Liver (tissue), 9 donors: Measurements from ENCODE around the gene THAP4. TPM values are rescaled to one million over a fixed set of nuclear protein-coding genes. Genes with fewer than 3 reads are reported as not detected.
A peak's percentile ranks its signal among the peaks of the same experiment; 100 is the strongest.

Experiments
- DNase-seq: peaks from one replicate; pipeline ENCODE4 v3.0.0-alpha.2; 2017; ENCODE audit warnings: low spot score
- H3K27ac ChIP-seq, 2 donors: one replicate each; pipeline ENCODE4 v1.7.0; 2013; ENCODE audit warnings: inconsistent platforms in 2 of 2, low read length in 2 of 2, control low read depth in 1 of 2, low read depth in 1 of 2, mild to moderate bottlenecking in 1 of 2
- H3K27me3 ChIP-seq, 4 donors: one replicate each; pipeline versions ENCODE4 v1.6.1 to v1.7.0; 2013; ENCODE audit warnings: low read length in 3 of 4, inconsistent platforms in 1 of 4, mild to moderate bottlenecking in 1 of 4, moderate library complexity in 1 of 4; ENCODE audit not compliant: control insufficient read depth in 4 of 4, insufficient read depth in 4 of 4
- H3K36me3 ChIP-seq, 4 donors: one replicate each; pipeline versions ENCODE4 v1.6.1 to v1.7.0; 2013; ENCODE audit warnings: low read length in 3 of 4, mild to moderate bottlenecking in 3 of 4, low read depth in 1 of 4, moderate library complexity in 1 of 4; ENCODE audit not compliant: control insufficient read depth in 4 of 4, insufficient read depth in 3 of 4
- H3K4me1 ChIP-seq, 4 donors: one replicate each; pipeline versions ENCODE4 v1.6.1 to v1.7.0; 2013; ENCODE audit warnings: low read length in 3 of 4, mild to moderate bottlenecking in 3 of 4, moderate library complexity in 1 of 4; ENCODE audit not compliant: control insufficient read depth in 4 of 4, insufficient read depth in 4 of 4
- H3K4me3 ChIP-seq, 3 donors: one replicate each; pipeline versions ENCODE4 v1.6.1 to v1.7.0; 2013; ENCODE audit warnings: low read length in 3 of 3, control low read depth in 1 of 3, low read depth in 1 of 3, mild to moderate bottlenecking in 1 of 3
- H3K9ac ChIP-seq, 2 donors: one replicate each; pipeline ENCODE4 v1.7.0; 2013; ENCODE audit warnings: low read length in 2 of 2, mild to moderate bottlenecking in 2 of 2, moderate library complexity in 2 of 2, control low read depth in 1 of 2, low read depth in 1 of 2
- H3K9me3 ChIP-seq, 4 donors: one replicate each; pipeline versions ENCODE4 v1.6.1 to v1.7.0; 2013; ENCODE audit warnings: low read length in 3 of 4; ENCODE audit not compliant: control insufficient read depth in 4 of 4
- EGR1 ChIP-seq, 2 donors: IDR thresholded peaks; 2 replicates each; pipeline ENCODE4 v1.6.1; 2016 to 2018; ENCODE audit warnings: antibody characterized with exemption in 2 of 2, low read depth in 2 of 2
- FOXA1 ChIP-seq: IDR thresholded peaks from 2 replicates; pipeline ENCODE4 v1.6.1; 2016; ENCODE audit warnings: antibody characterized with exemption
- FOXA2 ChIP-seq: IDR thresholded peaks from 2 replicates; pipeline ENCODE4 v1.6.1; 2016; ENCODE audit warnings: antibody characterized with exemption
- GABPA ChIP-seq, 2 donors: IDR thresholded peaks in 1 of 2; conservative IDR thresholded peaks in 1 of 2; 2 replicates each; pipeline ENCODE4 v1.6.1; 2016; ENCODE audit warnings: antibody characterized with exemption in 2 of 2, mild to moderate bottlenecking in 1 of 2, moderate library complexity in 1 of 2
- HNF4A ChIP-seq, 2 donors: conservative IDR thresholded peaks; 2 replicates each; pipeline ENCODE4 v1.6.1; 2016; ENCODE audit warnings: antibody characterized with exemption in 2 of 2, mild to moderate bottlenecking in 2 of 2
- HNF4G ChIP-seq: IDR thresholded peaks from 2 replicates; pipeline ENCODE4 v1.6.1; 2016; ENCODE audit warnings: antibody characterized with exemption
- JUND ChIP-seq, 2 donors: IDR thresholded peaks; 2 replicates each; pipeline ENCODE4 v1.6.1; 2016; ENCODE audit warnings: antibody characterized with exemption in 2 of 2
- NR2F2 ChIP-seq: IDR thresholded peaks from 2 replicates; pipeline ENCODE4 v1.6.1; 2016; ENCODE audit warnings: antibody characterized with exemption
- RAD21 ChIP-seq, 2 donors: IDR thresholded peaks; 2 replicates each; pipeline ENCODE4 v1.6.1; 2016; ENCODE audit warnings: antibody characterized with exemption in 2 of 2, mild to moderate bottlenecking in 2 of 2
- RXRA ChIP-seq, 2 donors: IDR thresholded peaks; 2 replicates each; pipeline ENCODE4 v1.6.1; 2017 to 2018; ENCODE audit warnings: antibody characterized with exemption in 2 of 2, mild to moderate bottlenecking in 1 of 2
- SP1 ChIP-seq: IDR thresholded peaks from 2 replicates; pipeline ENCODE4 v1.6.1; 2018; ENCODE audit warnings: antibody characterized with exemption, mild to moderate bottlenecking
- TAF1 ChIP-seq: conservative IDR thresholded peaks from 2 replicates; pipeline ENCODE4 v1.6.1; 2016; ENCODE audit warnings: antibody characterized with exemption, mild to moderate bottlenecking
- YY1 ChIP-seq: IDR thresholded peaks from 2 replicates; pipeline ENCODE4 v1.6.1; 2016; ENCODE audit warnings: antibody characterized with exemption, mild to moderate bottlenecking
- WGBS: extraction: QIAGEN DNeasy Blood & Tissue Kit; methylation state at CpG from one replicate; pipeline ENCODE4 v1.1.7; 2013; 5-methylcytosine and 5-hydroxymethylcytosine counted together
- polyA plus RNA-seq, 2 donors: library from polyadenylated mRNA; stranded (reverse) in 1 of 2; unstranded in 1 of 2; fragments of 200-250 nt in 1 of 2; fragments of >200 nt in 1 of 2; fragmentation: Nextera tagmentation in 1 of 2; extraction: Ambion mirVana in 1 of 2; gene quantifications; one replicate each; pipeline versions ENCODE4 v1.2.1 to v1.2.3, GENCODE V29; 2013 to 2015
- total RNA-seq, 2 donors: library from RNA; depleted of rRNA; stranded (reverse); fragments of >200 nt; gene quantifications; one replicate each; pipeline ENCODE4 v1.2.3, GENCODE V29; 2014
- TF ChIP-seq, protein P1 (sequence below): IDR thresholded peaks from 2 replicates; pipeline ENCODE4 v1.6.1; 2016; ENCODE audit warnings: antibody characterized with exemption
- TF ChIP-seq, protein P2 (sequence below): IDR thresholded peaks from 2 replicates; pipeline ENCODE4 v1.6.1; 2016; ENCODE audit warnings: antibody characterized with exemption
- TF ChIP-seq, protein P3 (sequence below): fragments of 150-350 bp; IDR thresholded peaks from 2 replicates; pipeline ENCODE4 v1.5.1; 2017; ENCODE audit warnings: improper control_type of control experiment, low read depth, low read length; ENCODE audit not compliant: missing input control
- TF ChIP-seq, protein P4 (sequence below): IDR thresholded peaks from 2 replicates; pipeline ENCODE4 v1.6.1; 2016; ENCODE audit warnings: antibody characterized with exemption, mild to moderate bottlenecking
- TF ChIP-seq, protein P5 (sequence below): IDR thresholded peaks from 2 replicates; pipeline ENCODE4 v1.6.1; 2016; ENCODE audit warnings: antibody characterized with exemption
- donor health status: healthy.
- donor health status: healthy.
- donor health status: healthy.
- donor health status: healthy.
- donor health status: healthy.

THAP4 gene
- total and polyA plus RNA-seq, 4 donors: 16.8 to 33.1 (median 22.7) TPM

DNA sequence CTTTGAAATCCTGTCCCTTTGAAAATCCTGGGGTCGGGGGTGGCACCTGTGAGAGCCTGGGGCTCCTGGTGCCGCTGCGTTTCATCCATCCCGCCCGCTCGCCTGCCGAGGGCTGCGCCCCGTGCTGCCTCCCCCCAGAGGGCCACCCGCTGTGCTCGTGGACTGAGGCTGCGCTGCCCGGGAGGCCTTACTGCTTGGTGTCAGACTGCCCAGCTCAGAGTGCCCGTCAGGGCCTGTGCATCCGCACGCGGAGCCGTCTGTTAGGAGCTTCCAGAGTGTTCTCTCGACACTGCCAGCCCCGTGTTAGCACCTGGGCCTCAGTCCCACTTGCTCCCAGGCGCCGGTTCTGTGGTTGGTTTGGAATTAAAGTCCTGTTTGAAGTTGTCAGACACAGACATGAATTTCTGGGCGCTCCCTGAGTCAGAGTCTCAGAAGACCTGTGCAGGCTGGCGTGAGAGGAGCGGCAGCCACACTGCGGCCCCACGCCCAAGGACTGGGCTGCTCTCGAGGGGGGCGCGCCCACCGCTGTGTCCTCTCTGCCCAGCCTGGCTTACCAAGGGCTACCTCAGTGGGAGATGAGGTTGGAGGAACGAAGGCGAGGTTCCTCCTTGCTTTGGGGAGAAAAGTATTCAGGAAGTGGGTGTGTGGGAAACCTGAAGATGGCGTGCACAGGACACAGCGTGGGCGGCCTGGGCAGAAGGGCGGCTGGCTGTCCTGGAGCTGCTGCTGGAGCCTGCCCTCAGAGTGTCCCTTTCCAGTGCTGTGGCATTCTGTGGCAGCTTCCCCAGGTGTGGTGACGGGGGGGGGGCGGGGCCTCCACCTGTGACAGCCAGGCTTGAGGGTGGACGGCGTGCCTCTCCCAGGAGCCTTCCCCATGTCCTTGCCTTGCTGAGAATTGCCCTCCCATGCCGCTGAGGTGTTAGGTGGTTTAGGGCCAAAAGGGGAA, 35.6 kb upstream of the THAP4 start:
- 95% methylated on average over 42 of the region's 42 CpGs for WGBS
- no peaks in the 10 kb centered on the region for H3K27me3 ChIP-seq
- H3K9ac ChIP-seq: no peak overlapping the region
- DNase-seq: no peak
- no peaks in the 10 kb centered on the region for H3K9me3 ChIP-seq
- peaks cover 0 to 9% (median 0%) of the 10 kb centered on the region in 4 donors for H3K4me1 ChIP-seq
- H3K4me3 ChIP-seq: no peak overlapping the region
- peaks cover 2 to 50% (median 13%) of the 10 kb centered on the region in 4 donors for H3K36me3 ChIP-seq
- H3K27ac ChIP-seq: peak overlapping the region in 1 of 2 donors; percentile 44
- no peak for TF ChIP-seq HNF4G
- no peak for TF ChIP-seq EGR1 (IDR thresholded peaks at IDR 0.05; ENCODE audit: low read depth in 2 of 2)
- TF ChIP-seq, protein P1, sequence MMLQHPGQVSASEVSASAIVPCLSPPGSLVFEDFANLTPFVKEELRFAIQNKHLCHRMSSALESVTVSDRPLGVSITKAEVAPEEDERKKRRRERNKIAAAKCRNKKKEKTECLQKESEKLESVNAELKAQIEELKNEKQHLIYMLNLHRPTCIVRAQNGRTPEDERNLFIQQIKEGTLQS: no peak
- TF ChIP-seq, protein P2, sequence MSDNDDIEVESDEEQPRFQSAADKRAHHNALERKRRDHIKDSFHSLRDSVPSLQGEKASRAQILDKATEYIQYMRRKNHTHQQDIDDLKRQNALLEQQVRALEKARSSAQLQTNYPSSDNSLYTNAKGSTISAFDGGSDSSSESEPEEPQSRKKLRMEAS: no peak
- no peak for TF ChIP-seq TAF1
- TF ChIP-seq, protein P3, sequence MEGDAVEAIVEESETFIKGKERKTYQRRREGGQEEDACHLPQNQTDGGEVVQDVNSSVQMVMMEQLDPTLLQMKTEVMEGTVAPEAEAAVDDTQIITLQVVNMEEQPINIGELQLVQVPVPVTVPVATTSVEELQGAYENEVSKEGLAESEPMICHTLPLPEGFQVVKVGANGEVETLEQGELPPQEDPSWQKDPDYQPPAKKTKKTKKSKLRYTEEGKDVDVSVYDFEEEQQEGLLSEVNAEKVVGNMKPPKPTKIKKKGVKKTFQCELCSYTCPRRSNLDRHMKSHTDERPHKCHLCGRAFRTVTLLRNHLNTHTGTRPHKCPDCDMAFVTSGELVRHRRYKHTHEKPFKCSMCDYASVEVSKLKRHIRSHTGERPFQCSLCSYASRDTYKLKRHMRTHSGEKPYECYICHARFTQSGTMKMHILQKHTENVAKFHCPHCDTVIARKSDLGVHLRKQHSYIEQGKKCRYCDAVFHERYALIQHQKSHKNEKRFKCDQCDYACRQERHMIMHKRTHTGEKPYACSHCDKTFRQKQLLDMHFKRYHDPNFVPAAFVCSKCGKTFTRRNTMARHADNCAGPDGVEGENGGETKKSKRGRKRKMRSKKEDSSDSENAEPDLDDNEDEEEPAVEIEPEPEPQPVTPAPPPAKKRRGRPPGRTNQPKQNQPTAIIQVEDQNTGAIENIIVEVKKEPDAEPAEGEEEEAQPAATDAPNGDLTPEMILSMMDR: no peak
- TF ChIP-seq, protein P4, sequence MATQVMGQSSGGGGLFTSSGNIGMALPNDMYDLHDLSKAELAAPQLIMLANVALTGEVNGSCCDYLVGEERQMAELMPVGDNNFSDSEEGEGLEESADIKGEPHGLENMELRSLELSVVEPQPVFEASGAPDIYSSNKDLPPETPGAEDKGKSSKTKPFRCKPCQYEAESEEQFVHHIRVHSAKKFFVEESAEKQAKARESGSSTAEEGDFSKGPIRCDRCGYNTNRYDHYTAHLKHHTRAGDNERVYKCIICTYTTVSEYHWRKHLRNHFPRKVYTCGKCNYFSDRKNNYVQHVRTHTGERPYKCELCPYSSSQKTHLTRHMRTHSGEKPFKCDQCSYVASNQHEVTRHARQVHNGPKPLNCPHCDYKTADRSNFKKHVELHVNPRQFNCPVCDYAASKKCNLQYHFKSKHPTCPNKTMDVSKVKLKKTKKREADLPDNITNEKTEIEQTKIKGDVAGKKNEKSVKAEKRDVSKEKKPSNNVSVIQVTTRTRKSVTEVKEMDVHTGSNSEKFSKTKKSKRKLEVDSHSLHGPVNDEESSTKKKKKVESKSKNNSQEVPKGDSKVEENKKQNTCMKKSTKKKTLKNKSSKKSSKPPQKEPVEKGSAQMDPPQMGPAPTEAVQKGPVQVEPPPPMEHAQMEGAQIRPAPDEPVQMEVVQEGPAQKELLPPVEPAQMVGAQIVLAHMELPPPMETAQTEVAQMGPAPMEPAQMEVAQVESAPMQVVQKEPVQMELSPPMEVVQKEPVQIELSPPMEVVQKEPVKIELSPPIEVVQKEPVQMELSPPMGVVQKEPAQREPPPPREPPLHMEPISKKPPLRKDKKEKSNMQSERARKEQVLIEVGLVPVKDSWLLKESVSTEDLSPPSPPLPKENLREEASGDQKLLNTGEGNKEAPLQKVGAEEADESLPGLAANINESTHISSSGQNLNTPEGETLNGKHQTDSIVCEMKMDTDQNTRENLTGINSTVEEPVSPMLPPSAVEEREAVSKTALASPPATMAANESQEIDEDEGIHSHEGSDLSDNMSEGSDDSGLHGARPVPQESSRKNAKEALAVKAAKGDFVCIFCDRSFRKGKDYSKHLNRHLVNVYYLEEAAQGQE: no peak
- no peak for TF ChIP-seq HNF4A (conservative IDR thresholded peaks at IDR 0.05)
- TF ChIP-seq JUND (IDR thresholded peaks at IDR 0.05): no peak
- TF ChIP-seq RXRA (IDR thresholded peaks at IDR 0.05): no peak
- TF ChIP-seq FOXA1: no peak
- no peak for TF ChIP-seq NR2F2
- no peak for TF ChIP-seq GABPA (IDR thresholded peaks at IDR 0.05 in 1 of 2, conservative IDR thresholded peaks at IDR 0.05 in 1 of 2)
- no peak for TF ChIP-seq SP1
- TF ChIP-seq, protein P5, sequence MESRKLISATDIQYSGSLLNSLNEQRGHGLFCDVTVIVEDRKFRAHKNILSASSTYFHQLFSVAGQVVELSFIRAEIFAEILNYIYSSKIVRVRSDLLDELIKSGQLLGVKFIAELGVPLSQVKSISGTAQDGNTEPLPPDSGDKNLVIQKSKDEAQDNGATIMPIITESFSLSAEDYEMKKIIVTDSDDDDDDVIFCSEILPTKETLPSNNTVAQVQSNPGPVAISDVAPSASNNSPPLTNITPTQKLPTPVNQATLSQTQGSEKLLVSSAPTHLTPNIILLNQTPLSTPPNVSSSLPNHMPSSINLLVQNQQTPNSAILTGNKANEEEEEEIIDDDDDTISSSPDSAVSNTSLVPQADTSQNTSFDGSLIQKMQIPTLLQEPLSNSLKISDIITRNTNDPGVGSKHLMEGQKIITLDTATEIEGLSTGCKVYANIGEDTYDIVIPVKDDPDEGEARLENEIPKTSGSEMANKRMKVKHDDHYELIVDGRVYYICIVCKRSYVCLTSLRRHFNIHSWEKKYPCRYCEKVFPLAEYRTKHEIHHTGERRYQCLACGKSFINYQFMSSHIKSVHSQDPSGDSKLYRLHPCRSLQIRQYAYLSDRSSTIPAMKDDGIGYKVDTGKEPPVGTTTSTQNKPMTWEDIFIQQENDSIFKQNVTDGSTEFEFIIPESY: no peak
- TF ChIP-seq YY1: no peak
- no peak for TF ChIP-seq FOXA2
- TF ChIP-seq RAD21 (IDR thresholded peaks at IDR 0.05): no peak
